Uterus (tissue), 4 donors: ENCODE measurements around the gene HDAC4. TPM values are rescaled to one million over a fixed set of nuclear protein-coding genes. Genes with fewer than 3 reads are reported as not detected.
A peak's percentile ranks its signal among the peaks of the same experiment; 100 is the strongest.

Experiments used
- DNase-seq, 2 donors: peaks; one replicate each; pipeline ENCODE4 v3.0.0-alpha.2; 2019 to 2020
- H3K27ac ChIP-seq, 2 donors: fragments of 200-600 bp; sonication (generic); 1 replicate in 1 of 2; 2 replicates in 1 of 2; pipeline ENCODE4 v1.5.1; 2016 to 2018
- H3K27me3 ChIP-seq, 2 donors: fragments of 200-600 bp; sonication (generic); one replicate each; pipeline ENCODE4 v1.5.1; 2018 to 2019; ENCODE audit warnings: control low read depth in 1 of 2
- H3K36me3 ChIP-seq, 2 donors: fragments of 200-600 bp; sonication (generic); one replicate each; pipeline ENCODE4 v1.5.1; 2019; ENCODE audit warnings: control low read depth in 1 of 2
- H3K4me1 ChIP-seq, 2 donors: fragments of 200-600 bp; sonication (generic); one replicate each; pipeline ENCODE4 v1.5.1; 2018 to 2019; ENCODE audit warnings: control low read depth in 1 of 2
- H3K4me3 ChIP-seq, 2 donors: fragments of 200-600 bp; sonication (generic); 1 replicate in 1 of 2; 2 replicates in 1 of 2; pipeline ENCODE4 v1.5.1; 2018 to 2019; ENCODE audit warnings: mild to moderate bottlenecking in 1 of 2
- H3K9me3 ChIP-seq, 2 donors: fragments of 200-600 bp; sonication (generic); one replicate each; pipeline ENCODE4 v1.5.1; 2019; ENCODE audit warnings: control low read depth in 1 of 2
- CTCF ChIP-seq, 4 experiments: fragments of 200-600 bp in 2 of 4; fragments of 450-650 bp in 2 of 4; sonication (generic) in 2 of 4; IDR thresholded peaks; one replicate each; pipeline ENCODE4 v1.5.1; 2016 to 2019; ENCODE audit warnings: antibody characterized with exemption in 4 of 4, mild to moderate bottlenecking in 2 of 4, moderate library complexity in 1 of 4
- POLR2A ChIP-seq, 2 donors: fragments of 450-650 bp; IDR thresholded peaks; one replicate each; pipeline ENCODE4 v1.6.1; 2016; ENCODE audit warnings: antibody characterized with exemption in 2 of 2, mild to moderate bottlenecking in 1 of 2, moderate library complexity in 1 of 2
- intact Hi-C: fragments of 100-400 bp; cut with DNase I; formaldehyde crosslinking; loops from one replicate; pipeline ENCODE4 v1.15.1; 2023; ENCODE audit warnings: low total_unique reads
- total RNA-seq, 4 donors: library from RNA; depleted of rRNA in 3 of 4; stranded (reverse); fragments of >200 nt in 3 of 4; gene quantifications; one replicate each; pipeline versions ENCODE4 v1.1.0 to v1.2.4, GENCODE V29; 2014 to 2023
- donor health status: DM: yes; HTN: yes; CAD: no.

HDAC4 gene
- total RNA-seq, 4 donors from 2014 or later = 42.1 to 91.5 (median 73.4) TPM

GRCh38 chr2:239309398-239310245, 91.2 kb downstream of the HDAC4 start:
- no peaks in the 10 kb centered on the region for H3K9me3 ChIP-seq
- peaks cover 21 to 26% of the 10 kb centered on the region in 2 donors for H3K4me1 ChIP-seq
- TF ChIP-seq CTCF (IDR thresholded peaks at IDR 0.05) = no peak
- TF ChIP-seq POLR2A (IDR thresholded peaks at IDR 0.05) = no peak
- intact Hi-C loops = no loop called here
- no peaks in the 10 kb centered on the region for H3K27me3 ChIP-seq
- H3K4me3 ChIP-seq = peak overlapping the region; percentile 35 to 38
- peak; percentile 16 to 31 for DNase-seq
- H3K27ac ChIP-seq = peak overlapping the region; percentile 81 to 94
- no peaks in the 10 kb centered on the region for H3K36me3 ChIP-seq

GRCh38 chr2:239308661-239309397, 92.0 kb downstream of the HDAC4 start:
- peaks cover 26 to 27% of the 10 kb centered on the region in 2 donors for H3K4me1 ChIP-seq
- peak overlapping the region; percentile 35 to 38 for H3K4me3 ChIP-seq
- TF ChIP-seq CTCF (IDR thresholded peaks at IDR 0.05) (peak in 3 of 4 experiments; percentile 9 to 35 (median 17)), POLR2A (IDR thresholded peaks at IDR 0.05) (no peak)
- H3K27ac ChIP-seq = peak overlapping the region; percentile 81 to 94
- H3K36me3 ChIP-seq = no peaks in the 10 kb centered on the region
- peak; percentile 51 to 63 for DNase-seq
- no peaks in the 10 kb centered on the region for H3K9me3 ChIP-seq
- no peaks in the 10 kb centered on the region for H3K27me3 ChIP-seq
- intact Hi-C loops = no loop called here

GRCh38 chr2:239307921-239308613, 92.8 kb downstream of the HDAC4 start:
- Histone ChIP-seq H3K9me3 (no peaks in the 10 kb centered on the region), H3K4me1 (peaks cover 26 to 27% of the 10 kb centered on the region in 2 donors), H3K27me3 (no peaks in the 10 kb centered on the region), H3K36me3 (no peaks in the 10 kb centered on the region), H3K27ac (peak overlapping the region; percentile 81 to 94), H3K4me3 (peak overlapping the region; percentile 35 to 38)
- peak; percentile 17 to 28 for DNase-seq
- TF ChIP-seq POLR2A (IDR thresholded peaks at IDR 0.05) = no peak
- intact Hi-C loops = no loop called here

- Histone ChIP-seq H3K36me3 (no peaks in the 10 kb centered on the region), H3K4me3 (peak overlapping the region in 1 of 2 donors; percentile 1), H3K4me1 (peaks cover 26 to 27% of the 10 kb centered on the region in 2 donors), H3K27me3 (no peaks in the 10 kb centered on the region), H3K9me3 (no peaks in the 10 kb centered on the region), H3K27ac (peak overlapping the region; percentile 81 to 94)
- peak in 1 of 2 donors; percentile 12 for DNase-seq
- intact Hi-C loops = no loop called here
- TF ChIP-seq CTCF (IDR thresholded peaks at IDR 0.05) (no peak), POLR2A (IDR thresholded peaks at IDR 0.05) (no peak)
These were observed 93.6 kb downstream of the HDAC4 start for GRCh38 chr2:239307221-239307569.
